Spleen (tissue), 11 donors: Measurements from ENCODE around the gene TXNDC8. TPM values are rescaled to one million over a fixed set of nuclear protein-coding genes. Genes with fewer than 3 reads are reported as not detected.

Experiments
- DNase-seq: peaks from one replicate; pipeline ENCODE4 v3.0.0-alpha.2; 2020
- H3K27ac ChIP-seq, 8 donors: fragments of 200-600 bp; sonication (generic) in 7 of 8; 1 replicate in 4 of 8; 2 replicates in 4 of 8; pipeline versions ENCODE4 v1.5.0 to v1.8.0; 2016 to 2021; ENCODE audit warnings: inconsistent platforms in 4 of 8, mild to moderate bottlenecking in 4 of 8, moderate library complexity in 1 of 8
- H3K27me3 ChIP-seq, 7 donors: fragments of 200-600 bp; sonication (generic) in 6 of 7; replicated peaks in 1 of 7; 1 replicate in 4 of 7; 2 replicates in 3 of 7; pipeline versions ENCODE4 v1.5.0 to v1.8.0; 2016 to 2021; ENCODE audit warnings: inconsistent platforms in 3 of 7, mild to moderate bottlenecking in 1 of 7
- H3K36me3 ChIP-seq, 6 donors: fragments of 200-600 bp; sonication (generic) in 5 of 6; 1 replicate in 4 of 6; 2 replicates in 2 of 6; pipeline versions ENCODE4 v1.5.0 to v1.8.0; 2016 to 2021; ENCODE audit warnings: inconsistent platforms in 2 of 6
- H3K4me1 ChIP-seq, 6 donors: fragments of 200-600 bp; sonication (generic) in 5 of 6; 1 replicate in 3 of 6; 2 replicates in 3 of 6; pipeline versions ENCODE4 v1.5.0 to v1.8.0; 2016 to 2021; ENCODE audit warnings: inconsistent platforms in 3 of 6
- H3K4me3 ChIP-seq, 8 donors: fragments of 200-600 bp; sonication (generic) in 7 of 8; 1 replicate in 4 of 8; 2 replicates in 4 of 8; pipeline versions ENCODE4 v1.5.0 to v1.8.0; 2016 to 2021; ENCODE audit warnings: inconsistent platforms in 4 of 8, mild to moderate bottlenecking in 4 of 8, moderate library complexity in 2 of 8
- H3K9me3 ChIP-seq, 8 donors: fragments of 200-600 bp; sonication (generic) in 7 of 8; 1 replicate in 4 of 8; 2 replicates in 4 of 8; pipeline versions ENCODE4 v1.5.0 to v1.8.0; 2016 to 2021; ENCODE audit warnings: inconsistent platforms in 4 of 8
- CTCF ChIP-seq, 11 experiments: fragments of 200-600 bp in 7 of 11; fragments of 450-650 bp in 4 of 11; sonication (generic) in 4 of 11; IDR thresholded peaks in 8 of 11; conservative IDR thresholded peaks in 3 of 11; 1 replicate in 7 of 11; 2 replicates in 4 of 11; pipeline versions ENCODE4 v1.4.0 to v1.8.0; 2016 to 2021; ENCODE audit warnings: antibody characterized with exemption in 11 of 11, inconsistent platforms in 4 of 11, mild to moderate bottlenecking in 1 of 11
- POLR2A ChIP-seq, 3 donors: fragments of 450-650 bp; IDR thresholded peaks; one replicate each; pipeline ENCODE4 v1.5.1; 2017; ENCODE audit warnings: antibody characterized with exemption in 3 of 3, mild to moderate bottlenecking in 1 of 3
- POLR2AphosphoS5 ChIP-seq, 3 donors: sonication (generic); formaldehyde crosslinking; IDR thresholded peaks; one replicate each; pipeline ENCODE4 v1.5.1; 2017; ENCODE audit warnings: antibody characterized with exemption in 3 of 3
- WGBS, 5 donors: extraction: QIAGEN DNeasy Blood & Tissue Kit in 3 of 5; methylation state at CpG; one replicate each; pipeline versions ENCODE4 v1.1.5 to v1.1.7; 2013 to 2018; 5-methylcytosine and 5-hydroxymethylcytosine counted together
- intact Hi-C: fragments of 100-400 bp; cut with DNase I; formaldehyde crosslinking; loops from one replicate; pipeline ENCODE4 v1.15.0; 2023; ENCODE audit warnings: low total_unique reads
- polyA plus RNA-seq, 3 donors: library from polyadenylated mRNA; stranded (reverse); fragments of 200-250 nt; gene quantifications; one replicate each; pipeline ENCODE4 v1.2.1, GENCODE V29; 2013
- total RNA-seq, 7 donors: library from RNA; depleted of rRNA in 3 of 7; stranded (reverse); fragments of >200 nt in 3 of 7; fragmentation: NEBNext Ultra II Directional in 4 of 7; extraction: Animal tissue kit (Norgen Biotek cat#: 25700) in 4 of 7; gene quantifications; one replicate each; pipeline versions ENCODE4 v1.1.0 to v1.2.1, GENCODE V29; 2016 to 2021
- donor health status: healthy with polysubstance abuse.
- donor health status: DM: no; HTN: no; CAD: no; lungs with moderate emphysema.
- donor health status: DM: no; HTN: no; CAD: no.
- donor health status: Bipolar disorder and iron deficiency.
- donor health status: healthy.
- donor health status: DM: no; HTN: no; CAD: no.
- donor health status: DM: yes; HTN: yes; CAD: no.

TXNDC8 gene
- total and polyA plus RNA-seq, 10 donors, result not detected

DNA sequence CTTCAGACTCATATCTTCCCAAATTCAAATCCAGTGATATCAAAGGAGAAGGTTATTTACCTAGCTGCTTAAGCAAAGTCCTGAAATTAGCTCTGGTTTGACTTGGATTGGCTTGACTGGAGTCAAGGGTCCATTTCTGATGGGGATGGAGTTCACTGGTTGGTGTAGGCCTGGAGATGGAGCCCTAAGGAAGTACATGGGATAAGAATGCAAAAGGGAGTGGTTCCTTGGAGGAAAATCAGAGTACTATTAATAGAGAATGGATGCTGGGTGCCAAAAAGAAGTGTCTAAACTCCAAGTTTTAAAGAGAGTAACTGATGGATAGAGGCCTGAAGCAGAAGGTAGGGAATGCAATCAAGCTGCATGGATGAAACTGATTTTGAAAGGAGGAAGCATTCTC, 13.8 kb downstream of the TXNDC8 start:
- intact Hi-C loops, result no loop called here
- Histone ChIP-seq H3K27ac (no peak overlapping the region), H3K27me3 (no peaks in the 10 kb centered on the region), H3K4me3 (no peak overlapping the region), H3K9me3 (no peaks in the 10 kb centered on the region), H3K4me1 (no peaks in the 10 kb centered on the region), H3K36me3 (no peaks in the 10 kb centered on the region)
- DNase-seq, result no peak
- TF ChIP-seq CTCF (IDR thresholded peaks at IDR 0.05 in 8 of 11, conservative IDR thresholded peaks at IDR 0.05 in 3 of 11) (no peak), POLR2AphosphoS5 (IDR thresholded peaks at IDR 0.05) (no peak), POLR2A (IDR thresholded peaks at IDR 0.05) (no peak)

DNA sequence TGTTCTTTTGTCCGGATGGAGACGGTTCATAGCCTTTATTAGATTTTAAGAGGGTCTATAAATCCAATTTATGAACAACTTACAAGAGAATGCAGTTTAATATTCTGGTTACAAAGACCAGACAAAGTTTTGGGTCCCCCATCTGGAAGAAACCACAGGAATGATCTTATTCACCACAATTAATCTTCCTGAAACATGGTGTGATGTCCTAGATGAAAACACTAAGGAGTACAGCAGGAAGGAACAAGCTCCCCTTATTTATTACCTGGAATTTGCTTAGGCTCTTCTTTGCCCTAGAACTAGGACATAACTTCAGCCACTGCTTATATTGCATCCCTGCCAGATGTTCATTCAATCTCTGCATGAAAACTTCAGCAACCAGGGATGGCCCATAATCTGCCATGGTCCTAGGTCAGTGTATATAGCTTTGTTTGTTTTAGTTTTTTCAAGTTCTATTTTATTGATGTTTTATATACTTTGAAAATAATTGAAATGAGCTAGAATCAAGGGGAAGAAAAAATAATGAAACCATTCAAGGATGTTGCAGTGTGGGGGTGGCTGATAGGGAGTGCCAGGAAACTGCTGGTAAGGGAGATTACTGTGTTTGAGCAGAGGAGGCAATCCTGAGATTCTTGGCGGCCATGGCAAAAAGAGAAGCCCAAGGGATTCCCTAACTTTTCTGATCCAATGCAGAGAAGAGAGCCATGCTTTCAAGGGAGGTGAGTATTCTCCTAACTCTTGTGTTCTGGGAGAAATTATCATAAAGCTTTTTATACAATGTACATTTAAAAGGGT, 16.8 kb downstream of the TXNDC8 start:
- WGBS, 5 donors, result 47 to 76% (median 66%) methylated on average over 3 of the region's 3 CpGs

GRCh38 chr9:110319781-110320492, 17.7 kb downstream of the TXNDC8 start:
- Histone ChIP-seq H3K9me3 (no peaks in the 10 kb centered on the region), H3K4me1 (peaks cover 0 to 29% (median 8%) of the 10 kb centered on the region in 6 donors), H3K27ac (no peak overlapping the region), H3K4me3 (no peak overlapping the region), H3K27me3 (no peaks in the 10 kb centered on the region), H3K36me3 (no peaks in the 10 kb centered on the region)
- no peak for TF ChIP-seq CTCF (IDR thresholded peaks at IDR 0.05 in 8 of 11, conservative IDR thresholded peaks at IDR 0.05 in 3 of 11)
- 84 to 90% (median 88%) methylated on average over 4 of the region's 4 CpGs for WGBS, 5 donors
- intact Hi-C loops, result no loop called here
- no peak for DNase-seq

More for the DNA sequence above, 16.8 kb downstream of the TXNDC8 start:
- no peak overlapping the region for H3K4me3 ChIP-seq
- TF ChIP-seq CTCF (IDR thresholded peaks at IDR 0.05 in 8 of 11, conservative IDR thresholded peaks at IDR 0.05 in 3 of 11) (no peak), POLR2AphosphoS5 (IDR thresholded peaks at IDR 0.05) (no peak), POLR2A (IDR thresholded peaks at IDR 0.05) (no peak)
- H3K9me3 ChIP-seq, result no peaks in the 10 kb centered on the region
- H3K36me3 ChIP-seq, result no peaks in the 10 kb centered on the region
- no peaks in the 10 kb centered on the region for H3K27me3 ChIP-seq
- peaks cover 0 to 26% (median 8%) of the 10 kb centered on the region in 6 donors for H3K4me1 ChIP-seq
- intact Hi-C loops, result no loop called here
- DNase-seq, result no peak
- no peak overlapping the region for H3K27ac ChIP-seq

DNA sequence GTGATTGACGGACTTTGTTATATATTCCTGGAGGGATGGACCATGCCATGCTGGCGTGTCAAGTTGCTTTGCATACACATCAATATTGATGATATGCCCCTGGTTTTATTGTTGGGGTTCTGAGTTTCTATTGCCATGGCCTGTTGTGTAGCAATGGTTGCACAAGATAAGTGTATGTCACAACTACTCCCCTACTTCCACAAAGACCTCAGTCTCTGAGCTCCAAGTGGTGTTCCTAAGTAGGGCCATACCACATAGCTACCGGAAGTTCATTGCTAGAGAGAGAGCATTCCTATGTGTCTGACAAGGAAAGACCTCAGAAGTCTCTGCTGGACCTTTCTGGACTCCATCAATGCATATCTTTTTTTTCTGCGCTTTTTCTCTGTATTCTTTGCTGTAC, 19.8 kb downstream of the TXNDC8 start:
- no peak for TF ChIP-seq POLR2A (IDR thresholded peaks at IDR 0.05)
- TF ChIP-seq POLR2AphosphoS5 (IDR thresholded peaks at IDR 0.05), result no peak
- peak in 1 of 11 experiments; percentile 13 for TF ChIP-seq CTCF (IDR thresholded peaks at IDR 0.05 in 8 of 11, conservative IDR thresholded peaks at IDR 0.05 in 3 of 11)
- intact Hi-C loops, result no loop called here
- no peaks in the 10 kb centered on the region for H3K27me3 ChIP-seq
- WGBS, 5 donors, result 74 to 96% (median 85%) methylated on average over 4 of the region's 4 CpGs
- no peaks in the 10 kb centered on the region for H3K36me3 ChIP-seq
- peak overlapping the region in 6 of 8 donors; percentile 29 to 80 (median 64) for H3K27ac ChIP-seq
- H3K4me1 ChIP-seq, result peaks cover 0 to 29% (median 8%) of the 10 kb centered on the region in 6 donors
- no peak for DNase-seq
- H3K4me3 ChIP-seq, result no peak overlapping the region
- peaks cover 0 to 3% (median 1%) of the 10 kb centered on the region in 8 donors for H3K9me3 ChIP-seq
